ENCODE results near the gene PHKG2.

PHKG2 gene

GRCh38 chr16:30762991-30763725, 14.9 kb downstream of the PHKG2 start:
- H3K4me1 ChIP-seq (ENCODE audit: control insufficient read depth, insufficient read depth, low read length), result peaks cover 19% of the 10 kb centered on the region
- H3K9ac ChIP-seq (ENCODE audit: low read length), result no peak overlapping the region
- peak overlapping the region; percentile 72 for H3K27ac ChIP-seq (ENCODE audit: low read depth, low read length)
- peak overlapping the region; percentile 96 for H3K4me3 ChIP-seq (ENCODE audit: low read length)
- no peaks in the 10 kb centered on the region for H3K27me3 ChIP-seq (ENCODE audit: control insufficient read depth, insufficient read depth, low read length)
- peaks cover 33% of the 10 kb centered on the region for H3K36me3 ChIP-seq (ENCODE audit: control insufficient read depth, insufficient read depth, low read length)

GRCh38 chr16:30764086-30764485, 15.9 kb downstream of the PHKG2 start:
- no peak overlapping the region for H3K4me3 ChIP-seq (ENCODE audit: low read length)
- H3K27me3 ChIP-seq (ENCODE audit: control insufficient read depth, insufficient read depth, low read length), result no peaks in the 10 kb centered on the region
- H3K4me1 ChIP-seq (ENCODE audit: control insufficient read depth, insufficient read depth, low read length), result peaks cover 19% of the 10 kb centered on the region

DNA sequence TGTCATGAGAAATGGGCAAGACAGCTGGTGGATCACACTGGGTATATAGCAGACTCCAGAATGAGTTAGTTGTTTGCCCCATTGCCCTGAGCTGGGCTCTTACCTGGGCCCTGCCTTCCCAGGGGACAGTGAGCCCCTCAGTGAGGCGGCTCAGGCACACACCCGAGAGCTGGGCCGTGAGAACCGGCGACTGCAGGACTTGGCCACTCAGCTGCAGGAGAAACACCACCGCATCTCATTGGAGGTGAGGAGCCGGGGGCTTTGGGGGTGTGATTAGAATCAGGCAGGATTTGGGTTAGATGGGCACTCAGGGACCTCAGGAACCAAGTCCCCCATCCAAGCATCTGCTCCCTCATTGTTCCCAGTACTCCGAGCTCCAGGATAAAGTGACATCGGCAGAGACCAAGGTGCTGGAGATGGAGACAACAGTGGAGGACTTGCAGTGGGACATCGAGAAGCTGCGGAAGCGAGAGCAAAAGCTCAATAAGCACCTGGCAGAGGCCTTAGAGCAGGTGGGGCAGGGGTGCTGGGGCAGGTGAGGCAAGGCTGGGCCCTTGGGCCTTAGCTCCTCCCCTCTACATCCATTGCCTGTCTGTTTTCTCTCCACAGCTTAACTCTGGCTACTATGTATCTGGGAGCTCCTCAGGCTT, 16.7 kb downstream of the PHKG2 start:
- no peak overlapping the region for H3K9ac ChIP-seq (ENCODE audit: low read length)
- no peak overlapping the region for H3K4me3 ChIP-seq (ENCODE audit: low read length)
- peaks cover 47% of the 10 kb centered on the region for H3K36me3 ChIP-seq (ENCODE audit: control insufficient read depth, insufficient read depth, low read length)
- peaks cover 19% of the 10 kb centered on the region for H3K4me1 ChIP-seq (ENCODE audit: control insufficient read depth, insufficient read depth, low read length)
- H3K27ac ChIP-seq (ENCODE audit: low read depth, low read length), result no peak overlapping the region
- no peaks in the 10 kb centered on the region for H3K27me3 ChIP-seq (ENCODE audit: control insufficient read depth, insufficient read depth, low read length)

More at GRCh38 chr16:30764086-30764485, 15.9 kb downstream of the PHKG2 start:
- Histone ChIP-seq H3K36me3 (ENCODE audit: control insufficient read depth, insufficient read depth, low read length) (peaks cover 42% of the 10 kb centered on the region), H3K27ac (ENCODE audit: low read depth, low read length) (no peak overlapping the region), H3K9ac (ENCODE audit: low read length) (no peak overlapping the region)

DNA sequence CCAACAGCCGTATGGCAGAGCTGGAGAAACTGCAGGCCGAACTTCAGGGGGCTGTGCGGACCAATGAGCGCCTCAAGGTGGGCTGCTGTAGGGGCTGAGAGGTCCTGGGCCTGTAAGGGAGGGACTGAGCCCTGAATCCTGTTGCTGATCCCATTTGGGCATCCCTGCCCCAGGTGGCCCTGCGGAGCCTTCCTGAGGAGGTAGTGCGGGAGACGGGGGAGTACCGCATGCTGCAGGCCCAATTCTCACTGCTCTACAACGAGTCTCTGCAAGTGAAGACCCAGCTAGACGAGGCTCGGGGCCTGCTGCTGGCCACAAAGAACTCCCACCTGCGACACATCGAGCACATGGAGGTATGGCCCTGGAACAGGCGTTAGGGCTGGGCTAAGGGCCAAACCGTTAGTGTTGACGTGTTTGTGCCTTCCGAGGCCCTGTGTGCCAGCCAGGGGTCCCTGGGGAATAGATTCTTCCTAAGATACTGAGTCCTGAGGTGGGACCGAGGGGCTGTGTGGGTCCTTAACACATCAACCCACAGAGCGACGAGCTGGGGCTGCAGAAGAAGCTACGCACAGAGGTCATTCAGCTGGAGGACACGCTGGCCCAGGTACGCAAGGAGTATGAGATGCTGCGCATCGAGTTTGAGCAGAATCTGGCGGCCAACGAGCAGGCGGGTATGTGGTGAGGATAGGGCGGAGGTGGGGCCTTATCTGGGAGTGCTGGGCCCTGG, 18.1 kb downstream of the PHKG2 start:
- Histone ChIP-seq H3K36me3 (ENCODE audit: control insufficient read depth, insufficient read depth, low read length) (peaks cover 54% of the 10 kb centered on the region), H3K4me1 (ENCODE audit: control insufficient read depth, insufficient read depth, low read length) (peaks cover 13% of the 10 kb centered on the region), H3K4me3 (ENCODE audit: low read length) (no peak overlapping the region), H3K9ac (ENCODE audit: low read length) (no peak overlapping the region), H3K27me3 (ENCODE audit: control insufficient read depth, insufficient read depth, low read length) (no peaks in the 10 kb centered on the region), H3K27ac (ENCODE audit: low read depth, low read length) (no peak overlapping the region)

DNA sequence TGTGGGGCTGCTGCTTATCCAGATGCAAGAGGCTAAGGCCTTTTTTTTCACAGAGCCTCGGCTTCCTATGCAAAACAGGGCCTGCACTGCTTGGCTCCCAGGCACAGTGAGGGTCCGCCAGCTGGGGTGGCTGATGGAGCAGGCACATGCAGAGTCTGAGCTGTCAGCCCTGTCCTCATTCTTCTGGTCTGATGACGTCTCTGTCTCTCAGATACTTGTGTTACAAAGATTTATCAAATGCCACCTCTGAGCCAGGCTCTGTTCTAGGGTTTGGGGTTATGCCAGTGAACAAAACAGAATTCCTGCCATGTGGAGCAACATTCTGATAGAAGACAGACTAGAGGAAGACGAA, 18.7 kb downstream of the PHKG2 start:
- Histone ChIP-seq H3K27me3 (ENCODE audit: control insufficient read depth, insufficient read depth, low read length) (no peaks in the 10 kb centered on the region), H3K9ac (ENCODE audit: low read length) (no peak overlapping the region), H3K4me1 (ENCODE audit: control insufficient read depth, insufficient read depth, low read length) (peaks cover 12% of the 10 kb centered on the region), H3K27ac (ENCODE audit: low read depth, low read length) (no peak overlapping the region), H3K36me3 (ENCODE audit: control insufficient read depth, insufficient read depth, low read length) (peaks cover 59% of the 10 kb centered on the region), H3K4me3 (ENCODE audit: low read length) (no peak overlapping the region)

DNA sequence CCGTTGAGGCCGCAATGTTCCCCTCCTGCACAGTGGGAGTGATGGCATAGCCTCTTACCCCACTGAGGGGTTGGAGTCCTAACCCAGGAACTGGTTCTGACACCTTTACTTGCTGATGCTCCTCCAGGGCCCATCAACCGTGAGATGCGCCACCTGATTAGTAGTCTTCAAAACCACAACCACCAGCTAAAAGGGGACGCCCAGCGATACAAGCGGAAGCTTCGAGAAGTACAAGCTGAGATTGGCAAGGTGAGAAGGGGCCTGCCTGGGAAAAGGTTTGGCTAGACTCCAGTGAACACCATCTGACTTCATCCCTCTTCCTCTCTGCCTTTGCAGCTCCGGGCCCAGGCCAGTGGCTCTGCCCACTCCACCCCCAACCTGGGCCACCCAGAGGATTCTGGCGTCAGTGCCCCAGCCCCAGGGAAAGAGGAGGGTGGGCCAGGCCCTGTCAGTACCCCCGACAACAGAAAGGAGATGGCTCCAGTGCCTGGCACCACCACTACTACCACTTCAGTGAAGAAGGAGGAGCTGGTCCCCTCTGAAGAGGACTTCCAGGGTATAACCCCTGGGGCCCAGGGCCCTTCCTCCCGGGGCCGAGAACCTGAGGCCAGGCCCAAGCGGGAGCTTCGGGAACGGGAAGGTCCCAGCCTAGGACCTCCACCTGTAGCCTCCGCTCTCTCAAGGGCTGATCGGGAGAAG, 19.7 kb downstream of the PHKG2 start:
- H3K27ac ChIP-seq (ENCODE audit: low read depth, low read length), result no peak overlapping the region
- peaks cover 8% of the 10 kb centered on the region for H3K4me1 ChIP-seq (ENCODE audit: control insufficient read depth, insufficient read depth, low read length)
- H3K36me3 ChIP-seq (ENCODE audit: control insufficient read depth, insufficient read depth, low read length), result peaks cover 68% of the 10 kb centered on the region
- no peak overlapping the region for H3K4me3 ChIP-seq (ENCODE audit: low read length)
- H3K27me3 ChIP-seq (ENCODE audit: control insufficient read depth, insufficient read depth, low read length), result no peaks in the 10 kb centered on the region
- H3K9ac ChIP-seq (ENCODE audit: low read length), result no peak overlapping the region

DNA sequence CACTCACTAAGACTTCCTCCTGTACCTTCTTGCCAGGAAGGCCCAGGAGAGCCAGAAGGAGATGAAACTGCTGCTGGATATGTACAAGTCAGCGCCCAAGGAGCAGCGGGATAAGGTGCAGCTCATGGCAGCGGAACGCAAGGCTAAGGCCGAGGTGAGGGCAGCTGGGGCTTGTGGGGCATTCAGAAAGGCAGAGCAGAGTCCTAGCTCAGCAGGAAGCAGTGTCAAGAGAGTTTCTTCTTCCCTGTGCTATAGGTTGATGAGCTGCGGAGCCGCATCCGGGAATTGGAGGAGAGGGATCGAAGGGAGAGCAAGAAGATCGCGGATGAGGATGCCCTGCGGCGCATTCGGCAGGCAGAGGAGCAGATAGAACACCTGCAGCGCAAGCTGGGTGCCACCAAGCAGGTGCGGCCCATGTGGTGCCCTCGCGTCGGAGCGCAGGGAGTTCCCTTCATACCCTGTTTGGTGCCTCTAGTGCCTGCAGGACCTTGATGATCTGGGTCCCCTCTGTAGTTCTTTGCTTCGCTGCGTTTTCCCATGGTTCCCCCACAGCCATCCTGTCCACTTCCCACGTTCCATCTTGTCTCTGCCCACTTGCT, 20.5 kb downstream of the PHKG2 start:
- Histone ChIP-seq H3K27ac (ENCODE audit: low read depth, low read length) (no peak overlapping the region), H3K36me3 (ENCODE audit: control insufficient read depth, insufficient read depth, low read length) (peaks cover 71% of the 10 kb centered on the region), H3K4me3 (ENCODE audit: low read length) (no peak overlapping the region), H3K27me3 (ENCODE audit: control insufficient read depth, insufficient read depth, low read length) (no peaks in the 10 kb centered on the region), H3K9ac (ENCODE audit: low read length) (no peak overlapping the region), H3K4me1 (ENCODE audit: control insufficient read depth, insufficient read depth, low read length) (peaks cover under 1% of the 10 kb centered on the region)

- no peaks in the 10 kb centered on the region for H3K27me3 ChIP-seq (ENCODE audit: control insufficient read depth, insufficient read depth, low read length)
- no peak overlapping the region for H3K9ac ChIP-seq (ENCODE audit: low read length)
- H3K4me3 ChIP-seq (ENCODE audit: low read length), result no peak overlapping the region
- H3K4me1 ChIP-seq (ENCODE audit: control insufficient read depth, insufficient read depth, low read length), result no peaks in the 10 kb centered on the region
- H3K27ac ChIP-seq (ENCODE audit: low read depth, low read length), result no peak overlapping the region
- peaks cover 70% of the 10 kb centered on the region for H3K36me3 ChIP-seq (ENCODE audit: control insufficient read depth, insufficient read depth, low read length)
These were observed 21.3 kb downstream of the PHKG2 start for GRCh38 chr16:30769379-30770089.

GRCh38 chr16:30771726-30772125, 23.5 kb downstream of the PHKG2 start:
- Histone ChIP-seq H3K4me1 (ENCODE audit: control insufficient read depth, insufficient read depth, low read length) (peaks cover 4% of the 10 kb centered on the region), H3K9ac (ENCODE audit: low read length) (no peak overlapping the region), H3K4me3 (ENCODE audit: low read length) (no peak overlapping the region), H3K27me3 (ENCODE audit: control insufficient read depth, insufficient read depth, low read length) (no peaks in the 10 kb centered on the region), H3K36me3 (ENCODE audit: control insufficient read depth, insufficient read depth, low read length) (peaks cover 52% of the 10 kb centered on the region), H3K27ac (ENCODE audit: low read depth, low read length) (no peak overlapping the region)

DNA sequence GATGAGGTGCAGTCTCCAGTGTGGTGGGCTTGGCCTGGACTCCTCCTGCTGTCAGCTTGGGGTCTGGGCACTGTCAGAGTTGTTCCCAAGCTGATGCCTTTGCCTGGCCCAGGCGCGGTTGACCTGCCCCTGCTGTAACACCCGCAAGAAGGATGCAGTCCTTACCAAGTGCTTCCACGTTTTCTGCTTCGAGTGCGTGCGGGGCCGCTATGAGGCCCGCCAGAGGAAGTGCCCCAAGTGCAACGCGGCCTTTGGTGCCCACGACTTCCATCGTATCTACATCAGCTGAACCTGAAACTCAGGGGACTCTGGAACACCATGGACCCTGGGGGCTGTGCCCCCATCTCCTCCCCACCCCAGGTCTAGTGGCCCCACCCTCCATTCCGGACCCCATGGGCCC, 25.6 kb downstream of the PHKG2 start:
- Histone ChIP-seq H3K27ac (ENCODE audit: low read depth, low read length) (no peak overlapping the region), H3K4me3 (ENCODE audit: low read length) (no peak overlapping the region), H3K27me3 (ENCODE audit: control insufficient read depth, insufficient read depth, low read length) (no peaks in the 10 kb centered on the region), H3K36me3 (ENCODE audit: control insufficient read depth, insufficient read depth, low read length) (peaks cover 35% of the 10 kb centered on the region), H3K4me1 (ENCODE audit: control insufficient read depth, insufficient read depth, low read length) (peaks cover 4% of the 10 kb centered on the region), H3K9ac (ENCODE audit: low read length) (no peak overlapping the region)

- H3K4me3 ChIP-seq (ENCODE audit: low read length), result peak overlapping the region; percentile 93
- H3K9ac ChIP-seq (ENCODE audit: low read length), result no peak overlapping the region
- H3K27ac ChIP-seq (ENCODE audit: low read depth, low read length), result peak overlapping the region; percentile 79
- peaks cover 4% of the 10 kb centered on the region for H3K4me1 ChIP-seq (ENCODE audit: control insufficient read depth, insufficient read depth, low read length)
- peaks cover 27% of the 10 kb centered on the region for H3K36me3 ChIP-seq (ENCODE audit: control insufficient read depth, insufficient read depth, low read length)
- H3K27me3 ChIP-seq (ENCODE audit: control insufficient read depth, insufficient read depth, low read length), result no peaks in the 10 kb centered on the region
These were observed 26.3 kb downstream of the PHKG2 start for GRCh38 chr16:30774367-30775130.
